22Rv1 (cell line): ENCODE measurements around the gene RNF144B.

Experiments used
- ZFX ChIP-seq: fragments of 450-650 bp; IDR thresholded peaks from 2 replicates; pipeline ENCODE4 v1.6.1; 2017; ENCODE audit warnings: antibody characterized with exemption, borderline replicate concordance
- TF ChIP-seq, protein P1 (sequence below): fragments of 450-650 bp; IDR thresholded peaks from 2 replicates; pipeline ENCODE4 v1.5.1; 2017; ENCODE audit warnings: mild to moderate bottlenecking

DNA sequence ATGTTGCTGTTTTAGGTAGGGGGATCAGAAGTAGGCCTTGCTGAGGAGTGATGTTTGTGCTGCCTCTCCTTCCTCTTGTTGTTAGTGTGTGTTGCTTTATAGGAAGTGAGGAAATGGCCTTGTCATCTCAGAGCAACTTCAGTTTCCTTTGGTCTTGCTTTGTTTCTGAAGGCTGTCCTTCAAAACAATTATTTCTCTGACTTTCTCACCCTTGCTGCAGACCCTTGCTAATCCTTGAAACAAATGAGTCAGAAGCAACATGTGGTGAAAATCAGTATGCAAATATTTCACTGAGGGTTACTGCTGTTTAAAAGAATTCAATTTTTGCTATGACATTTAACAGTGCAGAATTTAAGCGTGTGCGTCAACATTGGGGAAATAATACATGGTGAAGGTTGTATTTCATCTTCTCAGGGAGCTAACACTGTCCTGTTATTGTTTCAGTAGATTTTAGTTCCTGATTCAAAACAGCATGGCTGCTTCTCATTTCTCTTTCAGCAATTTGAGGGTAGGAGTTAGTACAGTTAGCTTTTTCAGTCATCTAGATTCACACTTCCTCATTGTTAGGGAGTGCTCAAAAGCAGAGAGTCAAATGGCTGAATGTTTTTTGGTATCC, 13.8 kb downstream of the RNF144B start:
- TF ChIP-seq, protein P1, sequence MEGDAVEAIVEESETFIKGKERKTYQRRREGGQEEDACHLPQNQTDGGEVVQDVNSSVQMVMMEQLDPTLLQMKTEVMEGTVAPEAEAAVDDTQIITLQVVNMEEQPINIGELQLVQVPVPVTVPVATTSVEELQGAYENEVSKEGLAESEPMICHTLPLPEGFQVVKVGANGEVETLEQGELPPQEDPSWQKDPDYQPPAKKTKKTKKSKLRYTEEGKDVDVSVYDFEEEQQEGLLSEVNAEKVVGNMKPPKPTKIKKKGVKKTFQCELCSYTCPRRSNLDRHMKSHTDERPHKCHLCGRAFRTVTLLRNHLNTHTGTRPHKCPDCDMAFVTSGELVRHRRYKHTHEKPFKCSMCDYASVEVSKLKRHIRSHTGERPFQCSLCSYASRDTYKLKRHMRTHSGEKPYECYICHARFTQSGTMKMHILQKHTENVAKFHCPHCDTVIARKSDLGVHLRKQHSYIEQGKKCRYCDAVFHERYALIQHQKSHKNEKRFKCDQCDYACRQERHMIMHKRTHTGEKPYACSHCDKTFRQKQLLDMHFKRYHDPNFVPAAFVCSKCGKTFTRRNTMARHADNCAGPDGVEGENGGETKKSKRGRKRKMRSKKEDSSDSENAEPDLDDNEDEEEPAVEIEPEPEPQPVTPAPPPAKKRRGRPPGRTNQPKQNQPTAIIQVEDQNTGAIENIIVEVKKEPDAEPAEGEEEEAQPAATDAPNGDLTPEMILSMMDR = no peak
- no peak for TF ChIP-seq ZFX
